ENCODE data around the gene LRRN2. TPM values are rescaled to one million over a fixed set of nuclear protein-coding genes. Genes with fewer than 3 reads are reported as not detected.
"Not testable (repeated sequence)": the region's sequence is repeated elsewhere in the genome, so short reads cannot be mapped to it uniquely, and the experiment has no call there.

The LRRN2 gene
- total and polyA plus RNA-seq, 2 experiments from 2014 or later = 3.7 to 4.9 TPM

GRCh38 chr1:204731509-204731908 is 46.0 kb upstream of the LRRN2 start:
- Histone ChIP-seq H3K36me3 (no peaks in the 10 kb centered on the region), H3K27me3 (peaks cover 27% of the 10 kb centered on the region), H3K4me3 (no peak overlapping the region), H3K27ac (no peak overlapping the region), H3K9me3 (ENCODE audit: low read depth) (no peaks in the 10 kb centered on the region), H3K4me1 (ENCODE audit: low read depth) (no peaks in the 10 kb centered on the region)
- no peak for DNase-seq (ENCODE audit: low read depth in 1 of 2, low spot score in 1 of 2)
- no peak for TF ChIP-seq CTCF (IDR thresholded peaks at IDR 0.05; ENCODE audit: low read depth, low read length)

- TF ChIP-seq CTCF (IDR thresholded peaks at IDR 0.05; ENCODE audit: low read depth, low read length) = no peak
Observed at GRCh38 chr1:204730826-204731459, 45.4 kb upstream of the LRRN2 start.

GRCh38 chr1:204729516-204729915 is 44.0 kb upstream of the LRRN2 start:
- no peak overlapping the region for H3K27ac ChIP-seq
- H3K4me1 ChIP-seq (ENCODE audit: low read depth) = no peaks in the 10 kb centered on the region
- H3K4me3 ChIP-seq = no peak overlapping the region
- TF ChIP-seq CTCF (IDR thresholded peaks at IDR 0.05; ENCODE audit: low read depth, low read length) = no peak
- H3K27me3 ChIP-seq = peaks cover 40% of the 10 kb centered on the region
- no peaks in the 10 kb centered on the region for H3K36me3 ChIP-seq
- no peak for DNase-seq (ENCODE audit: low read depth in 1 of 2, low spot score in 1 of 2)
- no peaks in the 10 kb centered on the region for H3K9me3 ChIP-seq (ENCODE audit: low read depth)

More at GRCh38 chr1:204730826-204731459, 45.4 kb upstream of the LRRN2 start:
- DNase-seq (ENCODE audit: low read depth in 1 of 2, low spot score in 1 of 2) = no peak
- H3K36me3 ChIP-seq = no peaks in the 10 kb centered on the region
- no peak overlapping the region for H3K4me3 ChIP-seq
- no peaks in the 10 kb centered on the region for H3K4me1 ChIP-seq (ENCODE audit: low read depth)
- no peaks in the 10 kb centered on the region for H3K9me3 ChIP-seq (ENCODE audit: low read depth)
- no peak overlapping the region for H3K27ac ChIP-seq
- peaks cover 33% of the 10 kb centered on the region for H3K27me3 ChIP-seq

GRCh38 chr1:204728456-204728855 is 42.9 kb upstream of the LRRN2 start:
- no peak for TF ChIP-seq CTCF (IDR thresholded peaks at IDR 0.05; ENCODE audit: low read depth, low read length)
- DNase-seq (ENCODE audit: low read depth in 1 of 2, low spot score in 1 of 2) = no peak
- Histone ChIP-seq H3K4me1 (ENCODE audit: low read depth) (no peaks in the 10 kb centered on the region), H3K27ac (no peak overlapping the region), H3K9me3 (ENCODE audit: low read depth) (no peaks in the 10 kb centered on the region), H3K36me3 (no peaks in the 10 kb centered on the region), H3K27me3 (peaks cover 46% of the 10 kb centered on the region), H3K4me3 (no peak overlapping the region)

- H3K4me1 ChIP-seq (ENCODE audit: low read depth) = no peaks in the 10 kb centered on the region
- no peaks in the 10 kb centered on the region for H3K9me3 ChIP-seq (ENCODE audit: low read depth)
Observed at GRCh38 chr1:204728045-204728444, 42.5 kb upstream of the LRRN2 start.

GRCh38 chr1:204727438-204727837 is 41.9 kb upstream of the LRRN2 start:
- not testable (repeated sequence) for H3K4me3 ChIP-seq; DNase-seq (ENCODE audit: low read depth in 1 of 2, low spot score in 1 of 2)
- peaks cover 46% of the 10 kb centered on the region for H3K27me3 ChIP-seq

More at GRCh38 chr1:204728045-204728444, 42.5 kb upstream of the LRRN2 start:
- no peak for TF ChIP-seq CTCF (IDR thresholded peaks at IDR 0.05; ENCODE audit: low read depth, low read length)
- peaks cover 46% of the 10 kb centered on the region for H3K27me3 ChIP-seq
- no peak for DNase-seq (ENCODE audit: low read depth in 1 of 2, low spot score in 1 of 2)
- H3K27ac ChIP-seq = no peak overlapping the region
- H3K36me3 ChIP-seq = no peaks in the 10 kb centered on the region
- H3K4me3 ChIP-seq = no peak overlapping the region

More at GRCh38 chr1:204727438-204727837, 41.9 kb upstream of the LRRN2 start:
- H3K9me3 ChIP-seq (ENCODE audit: low read depth); H3K4me1 ChIP-seq (ENCODE audit: low read depth); H3K36me3 ChIP-seq; H3K27ac ChIP-seq: not testable (repeated sequence)

Data from cardiac muscle cell (in vitro differentiated cells and primary cell).